Smooth muscle cell (in vitro differentiated cells): ENCODE measurements around the gene ARMS2. TPM values are rescaled to one million over a fixed set of nuclear protein-coding genes. Genes with fewer than 3 reads are reported as not detected.

Experiments used
- DNase-seq: peaks from one replicate; lab custom pipeline; 2025; ENCODE audit not compliant: unreplicated experiment; lab: John Stamatoyannopoulos, UW
- H2AFZ ChIP-seq: fragments of 200-600 bp; sonication (generic); 2 replicates; pipeline ENCODE4 v1.6.0; 2016; ENCODE audit warnings: antibody characterized with exemption, low read depth, mild to moderate bottlenecking
- H3F3A ChIP-seq: fragments of 200-600 bp; sonication (generic); 2 replicates; pipeline ENCODE4 v1.6.0; 2017; ENCODE audit warnings: antibody characterized with exemption, low read depth
- H3K27ac ChIP-seq: fragments of 200-600 bp; sonication (generic); 2 replicates; pipeline ENCODE4 v1.5.1; 2016; ENCODE audit warnings: low read depth, mild to moderate bottlenecking
- H3K27me3 ChIP-seq: fragments of 200-600 bp; sonication (generic); 2 replicates; pipeline ENCODE4 v1.6.1; 2016; ENCODE audit warnings: low read depth, mild to moderate bottlenecking
- H3K36me3 ChIP-seq: fragments of 200-600 bp; sonication (generic); 2 replicates; pipeline ENCODE4 v1.5.1; 2016; ENCODE audit warnings: low read depth
- H3K4me1 ChIP-seq: fragments of 200-600 bp; sonication (generic); 2 replicates; pipeline ENCODE4 v1.5.1; 2016; ENCODE audit warnings: low read depth
- H3K4me2 ChIP-seq: fragments of 200-600 bp; sonication (generic); 2 replicates; pipeline ENCODE4 v1.6.0; 2016; ENCODE audit warnings: mild to moderate bottlenecking
- H3K4me3 ChIP-seq: fragments of 200-600 bp; sonication (generic); 2 replicates; pipeline ENCODE4 v1.5.1; 2016; ENCODE audit warnings: mild to moderate bottlenecking
- H3K79me2 ChIP-seq: fragments of 200-600 bp; sonication (generic); 2 replicates; pipeline ENCODE4 v1.6.0; 2016; ENCODE audit warnings: low read depth, mild to moderate bottlenecking
- H3K9ac ChIP-seq: fragments of 200-600 bp; sonication (generic); 2 replicates; pipeline ENCODE4 v1.6.0; 2016; ENCODE audit warnings: low read depth
- H3K9me3 ChIP-seq: fragments of 200-600 bp; sonication (generic); replicated peaks from 2 replicates; pipeline ENCODE4 v1.5.1; 2016; ENCODE audit warnings: low read depth
- H4K20me1 ChIP-seq: fragments of 200-600 bp; sonication (generic); 2 replicates; pipeline ENCODE4 v1.6.0; 2016; ENCODE audit warnings: low read depth
- WGBS: methylation state at CpG from one replicate; pipeline ENCODE4 v1.1.7; 2016; ENCODE audit warnings: low lambda C conversion rate; 5-methylcytosine and 5-hydroxymethylcytosine counted together
- polyA plus RNA-seq: library from polyadenylated mRNA; unstranded; fragments of >200 nt; fragmentation: Nextera tagmentation; extraction: Ambion mirVana; gene quantifications from 2 replicates; pipeline ENCODE4 v1.2.1, GENCODE V29; 2016
- total RNA-seq: library from RNA; depleted of rRNA; stranded (reverse); fragments of >200 nt; gene quantifications from 2 replicates; pipeline ENCODE4 v1.2.3, GENCODE V29; 2014
- TF ChIP-seq, protein P1 (sequence below): fragments of 200-600 bp; sonication (generic); IDR thresholded peaks from 2 replicates; pipeline ENCODE4 v1.5.1; 2017; ENCODE audit warnings: borderline replicate concordance, mild to moderate bottlenecking, antibody characterized with exemption; ENCODE audit not compliant: insufficient read depth, poor library complexity, severe bottlenecking

ARMS2 gene
- total and polyA plus RNA-seq, 2 experiments from 2014 or later = not detected

DNA sequence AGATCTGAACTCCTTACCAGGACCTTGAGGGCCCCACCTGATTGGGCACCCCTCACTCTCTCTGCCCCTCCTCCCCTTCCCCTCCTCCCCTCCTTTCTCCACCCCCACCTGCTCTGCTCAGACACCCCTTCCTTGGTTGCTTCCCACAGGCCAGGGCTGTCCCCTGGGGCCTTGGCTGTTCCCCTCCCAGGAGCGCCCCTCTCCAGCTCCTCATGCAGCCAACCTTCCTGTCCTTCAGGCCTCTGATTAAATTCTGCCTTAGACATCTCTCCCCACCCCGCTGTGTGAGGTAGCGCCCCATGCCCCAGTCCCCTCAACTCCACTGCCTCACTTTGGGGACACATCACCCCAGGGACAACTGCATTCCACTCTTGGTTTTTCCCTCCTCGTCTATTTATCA, 39.3 kb downstream of the ARMS2 start:
- H3K9ac ChIP-seq = no peak overlapping the region
- no peaks in the 10 kb centered on the region for H4K20me1 ChIP-seq
- H3K4me2 ChIP-seq = no peak overlapping the region
- no peak overlapping the region for H3K4me3 ChIP-seq
- H3K27ac ChIP-seq = no peak overlapping the region
- H3K36me3 ChIP-seq = no peaks in the 10 kb centered on the region
- peaks cover 6% of the 10 kb centered on the region for H3K4me1 ChIP-seq
- no peaks in the 10 kb centered on the region for H3K79me2 ChIP-seq
- 98% methylated on average over 4 of the region's 4 CpGs for WGBS
- peaks cover 3% of the 10 kb centered on the region for H3F3A ChIP-seq
- no peaks in the 10 kb centered on the region for H3K27me3 ChIP-seq
- no peak overlapping the region for H2AFZ ChIP-seq
- TF ChIP-seq, protein P1, sequence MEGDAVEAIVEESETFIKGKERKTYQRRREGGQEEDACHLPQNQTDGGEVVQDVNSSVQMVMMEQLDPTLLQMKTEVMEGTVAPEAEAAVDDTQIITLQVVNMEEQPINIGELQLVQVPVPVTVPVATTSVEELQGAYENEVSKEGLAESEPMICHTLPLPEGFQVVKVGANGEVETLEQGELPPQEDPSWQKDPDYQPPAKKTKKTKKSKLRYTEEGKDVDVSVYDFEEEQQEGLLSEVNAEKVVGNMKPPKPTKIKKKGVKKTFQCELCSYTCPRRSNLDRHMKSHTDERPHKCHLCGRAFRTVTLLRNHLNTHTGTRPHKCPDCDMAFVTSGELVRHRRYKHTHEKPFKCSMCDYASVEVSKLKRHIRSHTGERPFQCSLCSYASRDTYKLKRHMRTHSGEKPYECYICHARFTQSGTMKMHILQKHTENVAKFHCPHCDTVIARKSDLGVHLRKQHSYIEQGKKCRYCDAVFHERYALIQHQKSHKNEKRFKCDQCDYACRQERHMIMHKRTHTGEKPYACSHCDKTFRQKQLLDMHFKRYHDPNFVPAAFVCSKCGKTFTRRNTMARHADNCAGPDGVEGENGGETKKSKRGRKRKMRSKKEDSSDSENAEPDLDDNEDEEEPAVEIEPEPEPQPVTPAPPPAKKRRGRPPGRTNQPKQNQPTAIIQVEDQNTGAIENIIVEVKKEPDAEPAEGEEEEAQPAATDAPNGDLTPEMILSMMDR = no peak
- no peak for DNase-seq
- H3K9me3 ChIP-seq = no peaks in the 10 kb centered on the region

DNA sequence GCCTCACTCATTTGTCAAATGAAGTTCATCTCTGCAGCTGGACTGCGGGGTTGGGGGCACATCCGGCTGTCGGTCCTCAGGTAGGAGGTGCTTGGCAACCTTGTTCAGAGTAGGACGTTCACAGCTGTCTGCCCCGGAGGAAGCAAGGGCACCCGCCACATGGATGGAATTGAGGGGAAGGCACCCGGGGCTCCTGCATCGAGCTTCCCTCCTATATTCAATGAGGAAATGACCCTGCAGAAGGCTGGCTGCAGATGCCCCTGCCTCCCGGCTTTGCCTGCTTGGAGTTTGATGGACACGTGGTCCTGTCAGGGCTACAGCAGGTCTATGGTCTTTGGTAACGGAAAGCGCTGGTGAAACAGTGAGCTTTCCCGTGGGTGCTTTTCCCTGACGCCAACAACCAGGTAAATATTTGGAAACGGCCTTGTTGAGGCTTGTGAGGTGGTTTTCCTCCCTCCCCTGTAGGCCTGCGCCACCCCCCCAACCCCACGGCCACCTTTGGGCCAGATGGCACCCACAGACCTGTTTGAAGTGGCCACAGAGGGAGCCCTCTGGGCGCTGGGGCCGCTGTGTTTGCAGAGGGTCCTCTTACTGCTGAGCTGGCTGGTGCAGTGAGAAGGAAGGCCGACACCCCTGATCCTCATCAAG, 39.8 kb downstream of the ARMS2 start:
- H3K4me1 ChIP-seq = peaks cover 6% of the 10 kb centered on the region
- TF ChIP-seq, protein P1 = no peak
- no peaks in the 10 kb centered on the region for H3K9me3 ChIP-seq
- DNase-seq = no peak
- H3K79me2 ChIP-seq = no peaks in the 10 kb centered on the region
- H3K9ac ChIP-seq = no peak overlapping the region
- H2AFZ ChIP-seq = no peak overlapping the region
- no peaks in the 10 kb centered on the region for H3K27me3 ChIP-seq
- peaks cover 3% of the 10 kb centered on the region for H3F3A ChIP-seq
- H4K20me1 ChIP-seq = no peaks in the 10 kb centered on the region
- H3K4me3 ChIP-seq = no peak overlapping the region
- H3K4me2 ChIP-seq = no peak overlapping the region
- no peaks in the 10 kb centered on the region for H3K36me3 ChIP-seq
- 95% methylated on average over 20 of the region's 20 CpGs for WGBS
- no peak overlapping the region for H3K27ac ChIP-seq

- no peak overlapping the region for H3K9ac ChIP-seq
Observed at GRCh38 chr10:122494833-122495232, 40.4 kb downstream of the ARMS2 start.

More at GRCh38 chr10:122494833-122495232, 40.4 kb downstream of the ARMS2 start:
- Histone ChIP-seq H3K9me3 (no peaks in the 10 kb centered on the region), H3K27me3 (no peaks in the 10 kb centered on the region), H3K27ac (no peak overlapping the region), H2AFZ (no peak overlapping the region), H3K4me1 (peaks cover 6% of the 10 kb centered on the region), H3K4me3 (no peak overlapping the region), H3K36me3 (no peaks in the 10 kb centered on the region), H3K4me2 (no peak overlapping the region), H3F3A (peaks cover 3% of the 10 kb centered on the region), H4K20me1 (no peaks in the 10 kb centered on the region), H3K79me2 (no peaks in the 10 kb centered on the region)
- TF ChIP-seq, protein P1 = no peak
- no peak for DNase-seq
- 73% methylated on average over 14 of the region's 14 CpGs for WGBS
